Tibial artery (tissue), 4 donors: Measurements from ENCODE around the gene CHN1.

Experiments used
- DNase-seq, 2 donors: peaks; one replicate each; pipeline ENCODE4 v3.0.0-alpha.2; 2019
- H3K27ac ChIP-seq, 2 donors: fragments of 200-600 bp; sonication (generic) in 1 of 2; 1 replicate in 1 of 2; 2 replicates in 1 of 2; pipeline ENCODE4 v1.5.1; 2018 to 2019; ENCODE audit warnings: mild to moderate bottlenecking in 1 of 2
- H3K27me3 ChIP-seq, 2 donors: fragments of 200-600 bp; sonication (generic) in 1 of 2; one replicate each; pipeline versions ENCODE4 v1.5.1 to v1.6.0; 2016 to 2019
- H3K36me3 ChIP-seq, 3 donors: fragments of 200-600 bp; sonication (generic) in 2 of 3; one replicate each; pipeline ENCODE4 v1.5.1; 2016 to 2019; ENCODE audit warnings: mild to moderate bottlenecking in 2 of 3
- H3K4me1 ChIP-seq, 4 donors: fragments of 200-600 bp; sonication (generic) in 2 of 4; 1 replicate in 3 of 4; 2 replicates in 1 of 4; pipeline ENCODE4 v1.5.1; 2016 to 2019
- H3K4me3 ChIP-seq, 2 donors: fragments of 200-600 bp; sonication (generic) in 1 of 2; 1 replicate in 1 of 2; 2 replicates in 1 of 2; pipeline ENCODE4 v1.5.1; 2018 to 2019; ENCODE audit warnings: mild to moderate bottlenecking in 2 of 2
- H3K9me3 ChIP-seq, 3 donors: fragments of 200-600 bp; sonication (generic) in 1 of 3; one replicate each; pipeline ENCODE4 v1.5.1; 2016 to 2019
- intact Hi-C: fragments of 100-400 bp; cut with DNase I; formaldehyde crosslinking; loops from one replicate; pipeline ENCODE4 v1.15.0; 2023; ENCODE audit warnings: low total_unique reads
- TF ChIP-seq, protein P1 (sequence below), 2 experiments: fragments of 200-600 bp in 1 of 2; fragments of 450-650 bp in 1 of 2; IDR thresholded peaks; one replicate each; pipeline ENCODE4 v1.5.1; 2017 to 2019; ENCODE audit warnings: antibody characterized with exemption in 2 of 2, mild to moderate bottlenecking in 1 of 2, moderate library complexity in 1 of 2

CHN1 gene

DNA sequence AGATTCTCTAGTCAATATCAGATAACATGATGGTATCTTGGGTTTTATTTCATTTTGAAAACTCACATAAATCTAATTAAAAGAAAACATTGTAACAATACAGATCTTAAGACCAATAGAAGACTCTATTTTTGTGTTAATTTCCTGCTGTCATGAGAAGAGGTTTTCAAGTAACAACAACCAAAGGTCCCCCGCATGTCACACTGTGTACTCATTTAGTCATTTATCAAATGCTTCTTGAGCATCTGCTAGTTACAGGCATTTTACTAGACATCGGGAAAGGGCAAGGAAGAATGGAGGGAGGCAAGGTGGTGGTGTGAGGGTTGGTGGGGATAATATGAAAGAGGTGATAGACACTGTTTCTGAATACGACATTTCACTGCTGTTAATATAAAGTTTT, 163.2 kb downstream of the CHN1 start:
- H3K27me3 ChIP-seq = no peaks in the 10 kb centered on the region
- H3K9me3 ChIP-seq = no peaks in the 10 kb centered on the region
- no peaks in the 10 kb centered on the region for H3K36me3 ChIP-seq
- no peak for DNase-seq
- H3K4me3 ChIP-seq = no peak overlapping the region
- intact Hi-C loops = no loop called here
- H3K4me1 ChIP-seq = peaks cover 0 to 37% (median 13%) of the 10 kb centered on the region in 4 donors
- TF ChIP-seq, protein P1, sequence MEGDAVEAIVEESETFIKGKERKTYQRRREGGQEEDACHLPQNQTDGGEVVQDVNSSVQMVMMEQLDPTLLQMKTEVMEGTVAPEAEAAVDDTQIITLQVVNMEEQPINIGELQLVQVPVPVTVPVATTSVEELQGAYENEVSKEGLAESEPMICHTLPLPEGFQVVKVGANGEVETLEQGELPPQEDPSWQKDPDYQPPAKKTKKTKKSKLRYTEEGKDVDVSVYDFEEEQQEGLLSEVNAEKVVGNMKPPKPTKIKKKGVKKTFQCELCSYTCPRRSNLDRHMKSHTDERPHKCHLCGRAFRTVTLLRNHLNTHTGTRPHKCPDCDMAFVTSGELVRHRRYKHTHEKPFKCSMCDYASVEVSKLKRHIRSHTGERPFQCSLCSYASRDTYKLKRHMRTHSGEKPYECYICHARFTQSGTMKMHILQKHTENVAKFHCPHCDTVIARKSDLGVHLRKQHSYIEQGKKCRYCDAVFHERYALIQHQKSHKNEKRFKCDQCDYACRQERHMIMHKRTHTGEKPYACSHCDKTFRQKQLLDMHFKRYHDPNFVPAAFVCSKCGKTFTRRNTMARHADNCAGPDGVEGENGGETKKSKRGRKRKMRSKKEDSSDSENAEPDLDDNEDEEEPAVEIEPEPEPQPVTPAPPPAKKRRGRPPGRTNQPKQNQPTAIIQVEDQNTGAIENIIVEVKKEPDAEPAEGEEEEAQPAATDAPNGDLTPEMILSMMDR (IDR thresholded peaks at IDR 0.05) = no peak
- no peak overlapping the region for H3K27ac ChIP-seq

DNA sequence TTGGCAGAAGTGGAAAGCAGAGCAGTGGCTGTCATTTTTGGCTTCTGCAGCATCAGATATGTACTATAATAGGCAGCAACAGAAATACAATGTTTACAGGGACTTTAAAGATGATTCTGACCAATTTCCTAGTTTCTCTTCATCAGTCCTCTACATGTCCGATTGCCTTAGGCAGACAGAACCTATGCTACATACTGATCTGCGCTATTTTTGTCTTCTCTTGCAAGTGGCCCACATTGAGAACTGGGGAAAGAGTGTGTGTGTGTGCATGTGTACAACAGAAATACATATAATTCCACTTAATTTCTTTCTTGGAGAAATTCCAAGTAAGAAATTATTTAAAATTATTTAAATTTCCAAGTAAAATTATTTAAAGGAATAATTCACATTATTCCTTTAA, 163.8 kb downstream of the CHN1 start:
- intact Hi-C loops = no loop called here
- Histone ChIP-seq H3K9me3 (no peaks in the 10 kb centered on the region), H3K4me3 (no peak overlapping the region), H3K4me1 (peaks cover 0 to 37% (median 16%) of the 10 kb centered on the region in 4 donors), H3K27me3 (no peaks in the 10 kb centered on the region), H3K27ac (no peak overlapping the region), H3K36me3 (no peaks in the 10 kb centered on the region)
- TF ChIP-seq, protein P1 (IDR thresholded peaks at IDR 0.05) = no peak
- DNase-seq = no peak

DNA sequence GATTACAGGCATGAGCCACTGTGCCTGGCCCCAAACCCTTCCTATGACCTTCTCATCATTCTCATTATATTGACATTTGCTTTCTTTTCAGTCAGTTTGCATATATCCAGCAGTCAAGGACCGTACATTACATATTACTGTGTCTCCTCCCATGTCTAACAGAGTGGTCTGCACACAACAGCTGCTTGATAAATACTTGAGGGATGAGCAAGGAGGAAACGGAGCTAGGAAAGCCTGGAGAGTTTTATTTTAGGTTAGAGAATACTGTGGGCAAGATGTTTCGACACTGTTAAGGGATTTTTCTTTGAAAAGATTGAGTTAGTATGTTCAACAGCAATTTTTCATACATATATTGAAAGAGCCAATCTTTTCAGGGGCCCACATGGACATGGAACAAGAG, 164.7 kb downstream of the CHN1 start:
- TF ChIP-seq, protein P1 (IDR thresholded peaks at IDR 0.05) = no peak
- no peaks in the 10 kb centered on the region for H3K36me3 ChIP-seq
- no peak for DNase-seq
- H3K27me3 ChIP-seq = no peaks in the 10 kb centered on the region
- no peak overlapping the region for H3K27ac ChIP-seq
- peaks cover 0 to 29% (median 12%) of the 10 kb centered on the region in 4 donors for H3K4me1 ChIP-seq
- H3K4me3 ChIP-seq = no peak overlapping the region
- no peaks in the 10 kb centered on the region for H3K9me3 ChIP-seq
- intact Hi-C loops = no loop called here

DNA sequence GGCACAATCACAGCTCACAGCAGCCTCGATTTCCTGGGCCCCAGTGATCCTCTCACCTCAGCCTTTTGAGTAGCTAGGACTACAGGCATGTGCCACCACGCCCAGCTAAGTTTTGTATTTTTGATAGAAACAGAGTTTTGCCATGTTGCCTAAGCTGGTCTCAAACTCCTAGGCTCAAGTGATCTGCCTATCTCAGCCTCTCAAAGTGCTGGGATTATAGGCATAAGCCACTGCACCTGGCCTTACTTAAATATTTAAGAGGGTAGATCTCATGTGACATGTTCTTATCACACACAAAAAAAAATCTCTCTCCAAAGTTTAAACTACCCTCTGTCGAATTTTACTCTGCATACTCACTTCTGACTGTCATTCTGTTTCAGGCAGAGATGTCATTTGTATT, 165.5 kb downstream of the CHN1 start:
- DNase-seq = no peak
- intact Hi-C loops = no loop called here
- TF ChIP-seq, protein P1 (IDR thresholded peaks at IDR 0.05) = no peak
- no peaks in the 10 kb centered on the region for H3K36me3 ChIP-seq
- no peaks in the 10 kb centered on the region for H3K9me3 ChIP-seq
- H3K4me3 ChIP-seq = no peak overlapping the region
- H3K27ac ChIP-seq = no peak overlapping the region
- H3K4me1 ChIP-seq = peaks cover 0 to 25% (median 12%) of the 10 kb centered on the region in 4 donors
- H3K27me3 ChIP-seq = no peaks in the 10 kb centered on the region

DNA sequence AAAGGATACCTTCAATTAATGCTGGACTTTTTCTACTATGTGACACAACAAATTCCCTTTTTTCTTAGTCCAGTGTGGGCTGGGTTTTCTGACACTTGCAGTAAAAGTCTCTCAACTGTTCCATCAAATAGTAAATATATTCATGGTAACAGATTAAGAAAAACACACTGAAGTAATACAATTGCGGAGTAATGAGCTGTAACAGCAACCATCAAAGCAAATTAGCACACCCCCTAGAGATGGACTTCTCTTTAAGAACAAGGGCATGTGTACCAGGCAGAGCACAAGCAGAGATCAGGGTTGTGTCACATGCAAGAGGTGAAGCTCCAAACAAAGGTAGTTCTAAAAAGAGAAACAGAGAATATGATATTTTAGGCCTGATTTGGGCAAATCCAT, 168.2 kb downstream of the CHN1 start:
- H3K27ac ChIP-seq = no peak overlapping the region

More for the DNA sequence above, 168.2 kb downstream of the CHN1 start:
- DNase-seq = no peak
- TF ChIP-seq, protein P1 (IDR thresholded peaks at IDR 0.05) = no peak
- Histone ChIP-seq H3K4me3 (no peak overlapping the region), H3K36me3 (no peaks in the 10 kb centered on the region), H3K4me1 (peaks cover 0 to 12% (median 9%) of the 10 kb centered on the region in 4 donors), H3K9me3 (no peaks in the 10 kb centered on the region), H3K27me3 (no peaks in the 10 kb centered on the region)
- intact Hi-C loops = no loop called here
